CD4-positive, alpha-beta T cell treated with Interleukin-1 beta for 1 hour (primary cell): Measurements from ENCODE around the gene AHDC1.
"Not testable (repeated sequence)": the region's sequence is repeated elsewhere in the genome, so short reads cannot be mapped to it uniquely, and the experiment has no call there.

Source experiments
- DNase-seq, 2 donors: peaks; one replicate each; pipeline ENCODE4 v3.0.0-alpha.2; 2020 to 2022

Gene AHDC1

GRCh38 chr1:27548858-27549719 lies 54.9 kb downstream of the AHDC1 start:
- DNase-seq = no peak

GRCh38 chr1:27548136-27548853 lies 55.6 kb downstream of the AHDC1 start:
- DNase-seq = no peak

GRCh38 chr1:27547220-27548116 lies 56.5 kb downstream of the AHDC1 start:
- DNase-seq = no peak

- DNase-seq = no peak
Measured at GRCh38 chr1:27545876-27546275, 58.1 kb downstream of the AHDC1 start.

GRCh38 chr1:27545271-27545670 lies 58.7 kb downstream of the AHDC1 start:
- DNase-seq = no peak

- DNase-seq = no peak
Measured at GRCh38 chr1:27544834-27545233, 59.1 kb downstream of the AHDC1 start.

GRCh38 chr1:27543284-27543683 lies 60.7 kb downstream of the AHDC1 start:
- DNase-seq = no peak

GRCh38 chr1:27542463-27543273 lies 61.3 kb downstream of the AHDC1 start:
- no peak for DNase-seq

GRCh38 chr1:27539901-27540861 lies 63.8 kb downstream of the AHDC1 start:
- DNase-seq = no peak

GRCh38 chr1:27538793-27539192 lies 65.2 kb downstream of the AHDC1 start:
- no peak for DNase-seq

GRCh38 chr1:27538305-27538676 lies 65.7 kb downstream of the AHDC1 start:
- not testable (repeated sequence) for DNase-seq

- no peak for DNase-seq
Measured at GRCh38 chr1:27536767-27537166, 67.2 kb downstream of the AHDC1 start.

- DNase-seq = no peak
Measured at GRCh38 chr1:27536010-27536757, 67.8 kb downstream of the AHDC1 start.

GRCh38 chr1:27535386-27535785 lies 68.6 kb downstream of the AHDC1 start:
- DNase-seq = no peak

GRCh38 chr1:27531959-27532685 lies 71.8 kb downstream of the AHDC1 start:
- DNase-seq = no peak

- DNase-seq = no peak
Measured at GRCh38 chr1:27530192-27530591, 73.8 kb downstream of the AHDC1 start.

- DNase-seq = no peak
Measured at GRCh38 chr1:27529704-27530018, 74.3 kb downstream of the AHDC1 start.

GRCh38 chr1:27528818-27529703 lies 74.9 kb downstream of the AHDC1 start:
- no peak for DNase-seq
